Fibroblast of mammary gland (primary cell): Measurements from ENCODE around the gene HOXD11.
A peak's percentile ranks its signal among the peaks of the same experiment; 100 is the strongest.

Experiments used
- DNase-seq: peaks from one replicate; pipeline ENCODE4 v3.0.0-alpha.2; 2010; ENCODE audit warnings: low read depth
- H3K4me3 ChIP-seq: 2 replicates; pipeline ENCODE4 v1.5.1; 2011; ENCODE audit warnings: low read depth, mild to moderate bottlenecking, low read length, moderate library complexity; ENCODE audit not compliant: control insufficient read depth
- TF ChIP-seq, protein P1 (sequence below): conservative IDR thresholded peaks from 2 replicates; pipeline ENCODE4 v1.5.1; 2011; ENCODE audit warnings: low read depth, low read length, inconsistent platforms; ENCODE audit not compliant: control insufficient read depth, insufficient read depth

The HOXD11 gene

DNA sequence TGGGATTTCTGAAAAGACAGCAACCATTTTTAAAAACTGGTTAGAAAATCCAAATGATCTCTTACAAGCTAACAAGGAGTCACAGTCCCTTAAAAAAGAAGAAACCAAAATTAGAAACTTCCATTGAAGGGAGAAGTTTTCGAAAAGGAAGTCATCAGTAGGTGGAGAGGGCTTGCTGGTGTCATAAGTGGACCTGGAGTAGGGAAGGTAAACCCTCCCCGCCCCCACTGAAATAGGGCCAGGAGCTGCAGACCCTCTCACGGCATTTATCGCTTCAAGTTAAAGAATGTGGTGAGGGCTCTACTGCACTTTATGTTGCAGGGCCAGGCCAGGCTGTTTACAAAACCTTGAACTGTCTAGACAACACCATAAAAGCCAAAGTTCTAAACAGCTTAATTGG lies 2.9 kb downstream of the HOXD11 start:
- no peak for DNase-seq
- TF ChIP-seq, protein P1, sequence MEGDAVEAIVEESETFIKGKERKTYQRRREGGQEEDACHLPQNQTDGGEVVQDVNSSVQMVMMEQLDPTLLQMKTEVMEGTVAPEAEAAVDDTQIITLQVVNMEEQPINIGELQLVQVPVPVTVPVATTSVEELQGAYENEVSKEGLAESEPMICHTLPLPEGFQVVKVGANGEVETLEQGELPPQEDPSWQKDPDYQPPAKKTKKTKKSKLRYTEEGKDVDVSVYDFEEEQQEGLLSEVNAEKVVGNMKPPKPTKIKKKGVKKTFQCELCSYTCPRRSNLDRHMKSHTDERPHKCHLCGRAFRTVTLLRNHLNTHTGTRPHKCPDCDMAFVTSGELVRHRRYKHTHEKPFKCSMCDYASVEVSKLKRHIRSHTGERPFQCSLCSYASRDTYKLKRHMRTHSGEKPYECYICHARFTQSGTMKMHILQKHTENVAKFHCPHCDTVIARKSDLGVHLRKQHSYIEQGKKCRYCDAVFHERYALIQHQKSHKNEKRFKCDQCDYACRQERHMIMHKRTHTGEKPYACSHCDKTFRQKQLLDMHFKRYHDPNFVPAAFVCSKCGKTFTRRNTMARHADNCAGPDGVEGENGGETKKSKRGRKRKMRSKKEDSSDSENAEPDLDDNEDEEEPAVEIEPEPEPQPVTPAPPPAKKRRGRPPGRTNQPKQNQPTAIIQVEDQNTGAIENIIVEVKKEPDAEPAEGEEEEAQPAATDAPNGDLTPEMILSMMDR: no peak
- no peak overlapping the region for H3K4me3 ChIP-seq

DNA sequence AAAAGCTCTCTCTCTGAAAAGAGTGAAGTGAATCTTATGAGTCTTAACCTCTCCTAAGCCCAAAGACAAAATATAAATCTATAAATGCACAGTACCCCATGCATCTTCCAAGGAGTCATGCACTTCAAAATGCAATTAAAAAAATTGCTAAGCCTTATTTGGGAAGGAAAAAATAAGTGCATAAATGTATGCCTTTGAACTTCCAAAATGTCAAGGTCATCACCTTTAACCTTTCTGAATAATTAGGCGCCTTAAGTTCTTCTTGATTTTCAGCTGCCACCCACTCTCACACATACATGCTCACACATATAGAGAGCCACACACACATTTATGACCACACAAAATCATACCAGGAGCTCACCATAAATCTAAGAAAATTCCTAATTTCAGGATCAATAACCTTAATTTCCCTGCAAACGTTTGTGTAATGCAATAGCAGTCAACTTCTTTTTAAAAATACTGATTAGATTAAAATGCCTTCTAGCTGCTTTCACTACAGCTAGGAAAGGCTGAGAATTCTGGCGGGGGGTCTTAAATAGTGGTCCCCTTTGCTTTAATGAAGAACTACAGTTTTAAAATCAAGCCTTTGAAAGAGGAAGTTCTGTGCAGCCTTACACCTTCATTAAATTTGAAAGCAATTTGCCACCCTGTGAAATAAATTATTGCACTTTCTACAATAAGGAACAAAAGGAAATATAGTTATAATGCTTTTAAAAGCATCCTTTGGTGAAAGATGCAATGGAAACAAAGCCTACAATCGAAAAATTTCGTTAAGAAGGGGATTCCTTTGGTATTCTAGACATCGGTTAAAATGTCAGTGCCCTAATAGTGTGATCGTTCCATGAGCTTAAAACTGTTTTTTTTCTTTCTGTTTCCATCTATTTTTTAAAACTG lies 3.6 kb downstream of the HOXD11 start:
- TF ChIP-seq, protein P1: no peak
- no peak overlapping the region for H3K4me3 ChIP-seq
- DNase-seq: no peak

DNA sequence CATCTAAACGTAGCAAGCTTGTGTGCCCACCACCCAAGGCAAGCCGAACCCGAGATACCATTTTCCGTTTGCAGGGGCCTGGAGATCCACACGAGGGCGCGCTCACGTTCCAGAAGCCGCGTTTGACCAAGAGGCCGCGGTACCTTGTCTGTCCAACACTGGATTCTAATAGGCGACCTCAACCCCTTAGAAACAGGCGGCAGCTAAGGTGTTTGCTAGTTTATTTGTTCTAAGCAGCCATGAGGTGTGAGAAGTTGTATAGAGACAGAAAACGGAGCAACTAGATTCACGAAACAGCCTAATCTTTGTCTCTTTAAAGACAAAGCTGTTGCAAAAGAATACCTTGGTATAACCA lies 4.2 kb downstream of the HOXD11 start:
- no peak overlapping the region for H3K4me3 ChIP-seq
- peak; percentile 67 for DNase-seq
- TF ChIP-seq, protein P1: peak; percentile 85

- no peak overlapping the region for H3K4me3 ChIP-seq
- no peak for DNase-seq
- TF ChIP-seq, protein P1: no peak
Measured at GRCh38 chr2:176111846-176112374, 4.8 kb downstream of the HOXD11 start.

GRCh38 chr2:176112375-176113302 lies 5.6 kb downstream of the HOXD11 start:
- no peak for DNase-seq
- TF ChIP-seq, protein P1: no peak
- no peak overlapping the region for H3K4me3 ChIP-seq

GRCh38 chr2:176114120-176114929 lies 7.2 kb downstream of the HOXD11 start:
- H3K4me3 ChIP-seq: no peak overlapping the region
- no peak for DNase-seq
- TF ChIP-seq, protein P1: no peak
